Gastroesophageal sphincter (tissue), 4 donors: ENCODE data around the gene PLCG1. TPM values are rescaled to one million over a fixed set of nuclear protein-coding genes. Genes with fewer than 3 reads are reported as not detected.

Experiments used
- ATAC-seq: fragments of 150-250 bp; one replicate; pipeline ENCODE4 v1.9.1; 2016; ENCODE audit warnings: mild to moderate bottlenecking, moderate library complexity
- H3K27ac ChIP-seq, 4 donors: fragments of 200-600 bp; sonication (generic) in 3 of 4; 1 replicate in 3 of 4; 2 replicates in 1 of 4; pipeline ENCODE4 v1.5.1; 2016 to 2019
- H3K27me3 ChIP-seq: fragments of 200-600 bp; sonication (generic); one replicate; pipeline ENCODE4 v1.5.1; 2019
- H3K36me3 ChIP-seq, 2 donors: fragments of 200-600 bp; sonication (generic); one replicate each; pipeline ENCODE4 v1.5.1; 2019; ENCODE audit warnings: control low read depth in 1 of 2
- H3K4me1 ChIP-seq, 3 donors: fragments of 200-600 bp; sonication (generic); 1 replicate in 2 of 3; 2 replicates in 1 of 3; pipeline ENCODE4 v1.5.1; 2016 to 2019; ENCODE audit warnings: control low read depth in 2 of 3
- H3K4me3 ChIP-seq, 2 donors: fragments of 200-600 bp; sonication (generic); one replicate each; pipeline ENCODE4 v1.5.1; 2019; ENCODE audit warnings: mild to moderate bottlenecking in 1 of 2, moderate library complexity in 1 of 2
- H3K9me3 ChIP-seq, 3 donors: fragments of 200-600 bp; sonication (generic); one replicate each; pipeline ENCODE4 v1.5.1; 2017 to 2019; ENCODE audit warnings: control low read depth in 2 of 3
- EP300 ChIP-seq: sonication (generic); formaldehyde crosslinking; IDR thresholded peaks from one replicate; pipeline ENCODE4 v1.6.1; 2017; ENCODE audit warnings: antibody characterized with exemption, mild to moderate bottlenecking
- POLR2A ChIP-seq, 2 donors: fragments of 450-650 bp; IDR thresholded peaks; one replicate each; pipeline ENCODE4 v1.6.1; 2017; ENCODE audit warnings: antibody characterized with exemption in 2 of 2, mild to moderate bottlenecking in 2 of 2, moderate library complexity in 1 of 2
- POLR2AphosphoS5 ChIP-seq: sonication (generic); formaldehyde crosslinking; IDR thresholded peaks from one replicate; pipeline ENCODE4 v1.6.1; 2017; ENCODE audit warnings: antibody characterized with exemption
- WGBS, 2 donors: methylation state at CpG; one replicate each; pipeline ENCODE4 v1.1.5; 2018; ENCODE audit warnings: low coverage in 1 of 2; 5-methylcytosine and 5-hydroxymethylcytosine counted together
- total RNA-seq, 4 donors: library from RNA; depleted of rRNA; stranded (reverse); fragments of >200 nt; gene quantifications; one replicate each; pipeline ENCODE4 v1.1.0, GENCODE V29; 2016
- TF ChIP-seq, protein P1 (sequence below), 4 experiments: fragments of 200-600 bp in 2 of 4; fragments of 450-650 bp in 2 of 4; sonication (generic) in 1 of 4; IDR thresholded peaks; one replicate each; pipeline ENCODE4 v1.5.1; 2017 to 2019; ENCODE audit warnings: antibody characterized with exemption in 4 of 4, mild to moderate bottlenecking in 2 of 4, moderate library complexity in 2 of 4

The PLCG1 gene
- total RNA-seq, 4 donors from 2014 or later, result 42.3 to 173 (median 94.7) TPM

DNA sequence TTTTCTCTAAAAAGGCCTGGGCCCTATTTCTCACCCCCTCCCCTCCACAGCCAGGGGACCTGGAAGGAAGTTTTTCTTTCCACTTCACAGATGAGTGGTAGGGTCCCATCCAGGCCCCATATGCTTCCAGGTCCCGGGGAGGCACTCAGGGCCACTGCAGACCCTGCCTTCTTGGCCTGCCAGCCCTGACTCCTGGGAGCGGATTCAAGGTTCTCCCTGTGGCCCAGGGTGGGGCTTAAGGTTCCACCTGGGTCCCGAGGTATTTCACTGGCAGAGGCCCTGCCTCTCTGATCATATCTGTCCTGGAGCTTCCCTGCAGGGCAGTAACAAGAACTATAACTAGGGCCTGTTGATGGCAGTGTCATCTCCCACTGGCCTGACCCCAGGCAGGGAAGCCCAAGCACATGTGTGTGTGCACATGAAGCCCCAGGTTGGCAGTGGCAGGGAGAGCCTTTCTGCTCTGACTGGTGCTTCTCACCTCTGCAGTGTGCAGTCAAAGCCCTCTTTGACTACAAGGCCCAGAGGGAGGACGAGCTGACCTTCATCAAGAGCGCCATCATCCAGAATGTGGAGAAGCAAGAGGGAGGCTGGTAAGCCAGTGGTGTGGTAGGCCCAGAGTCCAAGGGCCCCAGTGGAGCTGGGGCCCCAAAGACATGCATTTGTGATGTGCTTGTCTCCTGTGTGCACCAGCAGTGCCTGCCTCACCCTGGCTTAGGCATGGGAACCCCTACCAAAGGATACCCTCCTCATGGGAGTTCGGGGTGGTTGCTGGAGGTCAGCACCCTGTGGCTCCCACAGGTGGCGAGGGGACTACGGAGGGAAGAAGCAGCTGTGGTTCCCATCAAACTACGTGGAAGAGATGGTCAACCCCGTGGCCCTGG, 31.2 kb downstream of the PLCG1 start:
- peaks cover 0 to 93% of the 10 kb centered on the region in 2 donors for H3K36me3 ChIP-seq

DNA sequence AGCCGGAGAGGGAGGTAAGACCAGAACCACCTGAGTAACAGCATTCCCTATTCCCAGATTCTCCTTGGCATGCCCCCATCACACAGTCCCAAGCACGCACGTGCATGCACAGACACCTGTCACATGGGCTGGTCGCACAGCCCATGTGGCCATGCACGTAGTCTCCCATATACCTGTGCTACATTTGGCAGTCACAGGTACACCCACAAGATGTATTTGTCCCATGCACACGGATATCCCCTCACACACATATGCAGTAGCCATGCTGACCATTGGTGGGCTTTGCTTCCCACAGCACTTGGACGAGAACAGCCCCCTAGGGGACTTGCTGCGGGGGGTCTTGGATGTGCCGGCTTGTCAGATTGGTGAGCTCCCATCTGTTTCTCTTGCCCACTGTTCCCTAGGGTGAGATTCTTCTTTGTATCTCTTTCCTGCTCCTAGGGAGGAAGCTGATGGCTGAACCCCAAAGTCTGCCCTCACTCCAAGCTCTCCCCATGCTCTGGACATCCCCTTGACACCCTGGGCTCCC, 31.9 kb downstream of the PLCG1 start:
- H3K9me3 ChIP-seq, result no peaks in the 10 kb centered on the region
- TF ChIP-seq, protein P1, sequence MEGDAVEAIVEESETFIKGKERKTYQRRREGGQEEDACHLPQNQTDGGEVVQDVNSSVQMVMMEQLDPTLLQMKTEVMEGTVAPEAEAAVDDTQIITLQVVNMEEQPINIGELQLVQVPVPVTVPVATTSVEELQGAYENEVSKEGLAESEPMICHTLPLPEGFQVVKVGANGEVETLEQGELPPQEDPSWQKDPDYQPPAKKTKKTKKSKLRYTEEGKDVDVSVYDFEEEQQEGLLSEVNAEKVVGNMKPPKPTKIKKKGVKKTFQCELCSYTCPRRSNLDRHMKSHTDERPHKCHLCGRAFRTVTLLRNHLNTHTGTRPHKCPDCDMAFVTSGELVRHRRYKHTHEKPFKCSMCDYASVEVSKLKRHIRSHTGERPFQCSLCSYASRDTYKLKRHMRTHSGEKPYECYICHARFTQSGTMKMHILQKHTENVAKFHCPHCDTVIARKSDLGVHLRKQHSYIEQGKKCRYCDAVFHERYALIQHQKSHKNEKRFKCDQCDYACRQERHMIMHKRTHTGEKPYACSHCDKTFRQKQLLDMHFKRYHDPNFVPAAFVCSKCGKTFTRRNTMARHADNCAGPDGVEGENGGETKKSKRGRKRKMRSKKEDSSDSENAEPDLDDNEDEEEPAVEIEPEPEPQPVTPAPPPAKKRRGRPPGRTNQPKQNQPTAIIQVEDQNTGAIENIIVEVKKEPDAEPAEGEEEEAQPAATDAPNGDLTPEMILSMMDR (IDR thresholded peaks at IDR 0.05), result no peak
- TF ChIP-seq POLR2AphosphoS5 (no peak), EP300 (no peak), POLR2A (IDR thresholded peaks at IDR 0.05) (no peak)
- H3K4me3 ChIP-seq, result no peak overlapping the region
- H3K27me3 ChIP-seq, result no peaks in the 10 kb centered on the region
- peaks cover 0 to 93% of the 10 kb centered on the region in 2 donors for H3K36me3 ChIP-seq
- H3K27ac ChIP-seq, result peak overlapping the region in 3 of 4 donors; percentile 70 to 84 (median 83)
- no peak for ATAC-seq
- peaks cover 3 to 38% (median 17%) of the 10 kb centered on the region in 3 donors for H3K4me1 ChIP-seq
- WGBS, 2 donors, result 83% methylated on average over 7 of the region's 9 CpGs; no CpG with 5 or more reads in 1 of the 2 donors

More for the DNA sequence above, 31.2 kb downstream of the PLCG1 start:
- ATAC-seq, result no peak
- TF ChIP-seq, protein P1 (IDR thresholded peaks at IDR 0.05), result no peak
- TF ChIP-seq POLR2A (IDR thresholded peaks at IDR 0.05) (no peak), POLR2AphosphoS5 (no peak), EP300 (no peak)
- H3K9me3 ChIP-seq, result no peaks in the 10 kb centered on the region
- no CpG with 5 or more reads among the region's 10 CpGs for WGBS, 2 donors
- peaks cover 3 to 30% (median 13%) of the 10 kb centered on the region in 3 donors for H3K4me1 ChIP-seq
- H3K27ac ChIP-seq, result peak overlapping the region in 3 of 4 donors; percentile 48 to 84 (median 70)
- no peaks in the 10 kb centered on the region for H3K27me3 ChIP-seq
- no peak overlapping the region for H3K4me3 ChIP-seq

DNA sequence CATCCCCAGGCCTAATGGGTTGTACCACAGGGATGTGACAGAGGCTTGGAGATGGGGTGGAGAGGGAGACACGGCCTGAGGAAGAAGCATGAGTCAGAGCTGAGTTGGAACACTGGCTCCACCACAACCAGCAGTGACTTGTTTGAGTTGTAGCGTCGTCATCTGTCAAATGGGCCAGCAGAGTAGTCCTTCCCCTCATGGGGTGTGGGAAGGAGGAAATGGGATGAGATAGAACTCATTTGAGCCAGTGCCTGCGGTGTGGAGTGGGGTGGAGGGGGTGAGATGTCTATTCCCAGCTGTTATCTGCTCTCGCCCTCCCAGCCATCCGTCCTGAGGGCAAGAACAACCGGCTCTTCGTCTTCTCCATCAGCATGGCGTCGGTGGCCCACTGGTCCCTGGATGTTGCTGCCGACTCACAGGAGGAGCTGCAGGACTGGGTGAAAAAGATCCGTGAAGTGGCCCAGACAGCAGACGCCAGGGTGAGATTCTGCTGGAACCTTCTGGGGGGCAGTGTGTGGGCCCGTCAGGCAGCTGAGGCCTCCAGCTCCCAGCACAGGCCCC, 32.5 kb downstream of the PLCG1 start:
- no peaks in the 10 kb centered on the region for H3K9me3 ChIP-seq
- ATAC-seq, result no peak
- H3K36me3 ChIP-seq, result peaks cover 0 to 93% of the 10 kb centered on the region in 2 donors
- peak overlapping the region in 3 of 4 donors; percentile 70 to 84 (median 83) for H3K27ac ChIP-seq
- 26 to 87% methylated on average over 3 of the region's 14 CpGs for WGBS, 2 donors
- TF ChIP-seq, protein P1 (IDR thresholded peaks at IDR 0.05), result no peak
- no peak for TF ChIP-seq POLR2AphosphoS5
- no peak for TF ChIP-seq EP300
- TF ChIP-seq POLR2A (IDR thresholded peaks at IDR 0.05), result no peak
- no peaks in the 10 kb centered on the region for H3K27me3 ChIP-seq
- peaks cover 8 to 44% (median 24%) of the 10 kb centered on the region in 3 donors for H3K4me1 ChIP-seq
- no peak overlapping the region for H3K4me3 ChIP-seq

DNA sequence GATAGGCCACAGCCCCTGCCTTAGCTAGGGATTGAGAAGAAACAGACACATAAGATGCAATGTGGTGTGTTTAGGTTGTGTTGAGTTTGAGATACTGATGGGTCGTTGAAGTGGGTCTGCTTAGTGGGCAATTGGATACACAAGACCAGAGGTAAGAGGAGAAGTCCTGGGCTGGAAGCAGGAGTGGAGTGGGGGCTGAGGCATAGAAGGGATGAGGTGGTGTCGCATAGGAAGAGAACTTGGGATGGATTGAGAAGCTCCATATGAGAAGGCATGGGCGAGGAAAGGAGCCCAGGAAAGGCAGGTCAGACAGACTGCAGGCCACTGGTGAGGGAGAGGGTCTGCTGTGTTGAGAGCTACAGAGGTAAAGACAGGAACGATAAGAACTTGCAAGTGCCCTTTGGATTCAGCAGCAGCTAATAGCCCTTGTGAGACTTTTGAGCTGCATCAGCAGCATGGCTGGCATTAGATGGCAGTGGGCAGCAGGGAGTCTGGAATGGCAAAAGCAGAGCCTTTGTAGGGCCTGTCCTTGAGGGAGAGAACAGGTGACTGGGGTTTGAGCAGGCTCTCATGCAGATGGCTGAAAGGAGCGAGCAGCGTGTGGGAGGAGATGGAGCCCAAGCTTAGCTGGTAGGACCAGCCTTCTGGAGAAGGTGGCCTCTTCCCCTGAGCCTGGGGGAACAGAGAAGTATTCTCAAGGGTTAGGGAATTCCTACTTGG, 33.2 kb downstream of the PLCG1 start:
- Histone ChIP-seq H3K9me3 (no peaks in the 10 kb centered on the region), H3K27me3 (no peaks in the 10 kb centered on the region), H3K27ac (peak overlapping the region in 3 of 4 donors; percentile 70 to 84 (median 83)), H3K4me3 (no peak overlapping the region), H3K36me3 (peaks cover 0 to 92% of the 10 kb centered on the region in 2 donors), H3K4me1 (peaks cover 11 to 51% (median 30%) of the 10 kb centered on the region in 3 donors)
- TF ChIP-seq, protein P1 (IDR thresholded peaks at IDR 0.05), result no peak
- TF ChIP-seq POLR2AphosphoS5 (no peak), POLR2A (IDR thresholded peaks at IDR 0.05) (no peak), EP300 (no peak)
- WGBS, 2 donors, result 73 to 85% methylated on average over 4 to 6 of the region's 6 CpGs
- no peak for ATAC-seq
